ENCODE data around the gene HYAL2. TPM values are rescaled to one million over a fixed set of nuclear protein-coding genes. Genes with fewer than 3 reads are reported as not detected.

The HYAL2 gene
- total and polyA plus RNA-seq, 9 of the 15 experiments (the other 6 are each of a cell fraction or from before 2014, with no cell fraction given): 0.36 to 22.7 (median 11.4) TPM; not detected in 1

- TF ChIP-seq ZNF79 (CRISPR knock-in tag; IDR thresholded peaks at IDR 0.05; ENCODE audit: low read depth) (no peak), POLR2AphosphoS2 (IDR thresholded peaks at IDR 0.05; ENCODE audit: low read length) (peak; percentile 70; the same call in 1 of the 2 replicates), TEAD1 (CRISPR knock-in tag; IDR thresholded peaks at IDR 0.05) (no peak; a peak in 1 of 4 replicates), HDAC6 (IDR thresholded peaks at IDR 0.05; ENCODE audit: low read depth, low read length) (no peak), FOXA1 (IDR thresholded peaks at IDR 0.05; ENCODE audit: borderline replicate concordance) (no peak), C11orf30 (IDR thresholded peaks at IDR 0.05; ENCODE audit: low read depth) (no peak), IFI16 (CRISPR knock-in tag; IDR thresholded peaks at IDR 0.05) (no peak), BCLAF1 (IDR thresholded peaks at IDR 0.05; ENCODE audit: borderline replicate concordance in 1 of 2, control insufficient read depth in 1 of 2, low read depth in 2 of 2, low read length in 1 of 2) (no peak), CHCHD3 (CRISPR knock-in tag; IDR thresholded peaks at IDR 0.05) (no peak), MGA (IDR thresholded peaks at IDR 0.05) (peak; percentile 82), ZNF134 (CRISPR knock-in tag; conservative IDR thresholded peaks at IDR 0.05) (no peak), HES1 (IDR thresholded peaks at IDR 0.05; ENCODE audit: low read depth) (peak; percentile 24; the same call in 1 of the 2 replicates)
Measured at GRCh38 chr3:50337175-50337861, 14.8 kb upstream of the HYAL2 start (continued).
